H1 (cell line): ENCODE results near the gene INIP. TPM values are rescaled to one million over a fixed set of nuclear protein-coding genes. Genes with fewer than 3 reads are reported as not detected.

Source experiments
- CTCF ChIA-PET: fragments of 300-600 bp; sonication (Branson Sonifier 250); formaldehyde crosslinking; loops from one replicate; lab custom pipeline; 2021; ENCODE audit not compliant: partially characterized antibody; lab: Charles Lee
- POLR2A ChIA-PET: fragments of 300-600 bp; sonication (Branson Sonifier 250); formaldehyde crosslinking; loops from one replicate; lab custom pipeline; 2021; ENCODE audit warnings: inconsistent platforms; ENCODE audit not compliant: partially characterized antibody; lab: Charles Lee
- DNase-seq, 2 experiments: peaks; one replicate each; pipeline versions ENCODE4 v3.0.0 to v3.0.0-alpha.2; 2010 to 2022; ENCODE audit warnings: low spot score in 2 of 2, low read depth in 1 of 2, mixed read lengths in 1 of 2
- FAIRE-seq: peaks from 2 replicates; lab custom pipeline; 2011; peaks lifted over from hg19 to GRCh38; lab: Jason Lieb, UNC
- H2AFZ ChIP-seq: 2 replicates; pipeline ENCODE4 v1.8.1; 2012; ENCODE audit warnings: low read length, inconsistent platforms
- H2AK5ac ChIP-seq: 2 replicates; pipeline ENCODE4 v1.6.1; 2013; ENCODE audit warnings: low read depth, low read length
- H2BK120ac ChIP-seq: replicated peaks from 2 replicates; pipeline ENCODE3; 2013; ENCODE audit warnings: low read depth, low read length, inconsistent platforms
- H2BK12ac ChIP-seq: 2 replicates; pipeline ENCODE4 v1.6.1; 2013; ENCODE audit warnings: low read depth, low read length
- H2BK15ac ChIP-seq: 2 replicates; pipeline ENCODE4 v1.6.1; 2013; ENCODE audit warnings: low read length
- H2BK20ac ChIP-seq: 2 replicates; pipeline ENCODE4 v1.6.1; 2013; ENCODE audit warnings: low read length
- H2BK5ac ChIP-seq: 2 replicates; pipeline ENCODE4 v1.6.1; 2013; ENCODE audit warnings: low read depth, low read length
- H3K14ac ChIP-seq: 2 replicates; pipeline ENCODE4 v1.6.1; 2013; ENCODE audit warnings: inconsistent platforms; ENCODE audit not compliant: insufficient read length
- H3K18ac ChIP-seq: 2 replicates; pipeline ENCODE4 v1.6.1; 2013; ENCODE audit warnings: low read length; ENCODE audit errors: extremely low read depth
- H3K23ac ChIP-seq: 2 replicates; pipeline ENCODE4 v1.6.1; 2013; ENCODE audit warnings: inconsistent platforms; ENCODE audit not compliant: insufficient read length
- H3K23me2 ChIP-seq: 2 replicates; pipeline ENCODE4 v1.6.1; 2013; ENCODE audit warnings: low read depth, low read length
- H3K27ac ChIP-seq: 2 replicates; pipeline ENCODE4 v1.6.1; 2011; ENCODE audit warnings: low read depth, low read length, inconsistent platforms
- H3K27me3 ChIP-seq, 4 experiments: replicated peaks in 1 of 4; 1 replicate in 1 of 4; 2 replicates in 3 of 4; pipeline versions ENCODE4 v1.6.1 to v1.8.1; 2011 to 2013; ENCODE audit warnings: low read length in 3 of 4, mild to moderate bottlenecking in 3 of 4, inconsistent platforms in 2 of 4, mixed read lengths in 2 of 4, moderate library complexity in 1 of 4; ENCODE audit not compliant: control insufficient read depth in 3 of 4, insufficient read depth in 3 of 4; ENCODE audit errors: extremely low read depth in 1 of 4
- H3K36me3 ChIP-seq, 4 experiments: 2 replicates each; pipeline versions ENCODE4 v1.6.1 to v1.8.1; 2011 to 2013; ENCODE audit warnings: mild to moderate bottlenecking in 4 of 4, low read length in 3 of 4, moderate library complexity in 2 of 4, control low read depth in 1 of 4, inconsistent platforms in 1 of 4; ENCODE audit not compliant: insufficient read depth in 4 of 4, control insufficient read depth in 2 of 4
- H3K4ac ChIP-seq: replicated peaks from 2 replicates; pipeline ENCODE3; 2013; ENCODE audit warnings: low read length, low read depth, mixed read lengths, inconsistent platforms; ENCODE audit not compliant: insufficient read length
- H3K4me1 ChIP-seq, 4 experiments: replicated peaks in 1 of 4; 1 replicate in 1 of 4; 2 replicates in 3 of 4; pipeline versions ENCODE4 v1.6.1 to v1.8.1; 2011 to 2013; ENCODE audit warnings: low read length in 3 of 4, inconsistent platforms in 2 of 4, mixed read lengths in 1 of 4; ENCODE audit not compliant: insufficient read depth in 4 of 4, control insufficient read depth in 3 of 4
- H3K4me2 ChIP-seq, 2 experiments: 2 replicates each; pipeline versions ENCODE4 v1.6.1 to v1.8.1; 2011 to 2013; ENCODE audit warnings: low read depth in 2 of 2, low read length in 2 of 2, control low read depth in 1 of 2, inconsistent platforms in 1 of 2, mild to moderate bottlenecking in 1 of 2; ENCODE audit not compliant: insufficient read depth in 1 of 2
- H3K4me3 ChIP-seq, 4 experiments: fragments of 200-600, 300-600 bp in 1 of 4; sonication (generic), shearing (Covaris generic), sonication (Bioruptor Twin) in 1 of 4; 2 replicates each; pipeline versions ENCODE4 v1.5.1 to v1.8.1; 2011 to 2016; ENCODE audit warnings: low read length in 4 of 4, low read depth in 3 of 4, control low read depth in 2 of 4, inconsistent platforms in 2 of 4, mild to moderate bottlenecking in 2 of 4, mixed read lengths in 1 of 4, moderate library complexity in 1 of 4; ENCODE audit not compliant: insufficient read depth in 2 of 4; ENCODE audit errors: extremely low read depth in 1 of 4
- H3K56ac ChIP-seq: replicated peaks from 2 replicates; pipeline ENCODE3; 2013; ENCODE audit warnings: low read depth, mild to moderate bottlenecking, mixed read lengths, low read length, inconsistent platforms; ENCODE audit not compliant: insufficient read length
- H3K79me1 ChIP-seq: 2 replicates; pipeline ENCODE4 v1.6.1; 2013; ENCODE audit warnings: low read depth, low read length, control low read depth
- H3K79me2 ChIP-seq, 2 experiments: 2 replicates each; pipeline versions ENCODE4 v1.6.1 to v1.8.1; 2012 to 2013; ENCODE audit warnings: low read length in 2 of 2, mild to moderate bottlenecking in 2 of 2, inconsistent platforms in 1 of 2; ENCODE audit not compliant: insufficient read depth in 2 of 2, control insufficient read depth in 1 of 2
- H3K9ac ChIP-seq, 4 experiments: replicated peaks in 1 of 4; 1 replicate in 1 of 4; 2 replicates in 3 of 4; pipeline versions ENCODE4 v1.6.1 to v1.8.1; 2011 to 2013; ENCODE audit warnings: low read depth in 3 of 4, low read length in 3 of 4, control low read depth in 2 of 4, mild to moderate bottlenecking in 2 of 4, moderate library complexity in 2 of 4, inconsistent platforms in 1 of 4; ENCODE audit errors: extremely low read depth in 1 of 4
- H3K9me3 ChIP-seq, 2 experiments: 2 replicates each; pipeline versions ENCODE4 v1.6.1 to v1.8.1; 2012 to 2013; ENCODE audit warnings: mild to moderate bottlenecking in 2 of 2, moderate library complexity in 2 of 2, control low read depth in 1 of 2, inconsistent platforms in 1 of 2, low read depth in 1 of 2, low read length in 1 of 2, mixed read lengths in 1 of 2; ENCODE audit not compliant: insufficient read depth in 2 of 2
- H4K20me1 ChIP-seq, 2 experiments: replicated peaks in 1 of 2; 2 replicates each; pipeline versions ENCODE3 to v1.8.1; 2011 to 2013; ENCODE audit warnings: inconsistent platforms in 2 of 2, low read length in 2 of 2, mild to moderate bottlenecking in 1 of 2; ENCODE audit not compliant: insufficient read depth in 2 of 2, control insufficient read depth in 1 of 2
- H4K5ac ChIP-seq: 2 replicates; pipeline ENCODE4 v1.6.1; 2013; ENCODE audit warnings: low read length, low read depth, mixed read lengths, inconsistent platforms; ENCODE audit not compliant: insufficient read length
- H4K8ac ChIP-seq: 2 replicates; pipeline ENCODE4 v1.8.0; 2013; ENCODE audit warnings: mild to moderate bottlenecking, moderate library complexity, low read length, inconsistent platforms; ENCODE audit not compliant: insufficient read depth; ENCODE audit errors: extremely low read depth
- H4K91ac ChIP-seq: replicated peaks from 2 replicates; pipeline ENCODE3; 2013; ENCODE audit warnings: low read length, mixed read lengths, inconsistent platforms; ENCODE audit not compliant: insufficient read length
- BACH1 ChIP-seq: IDR thresholded peaks from 2 replicates; pipeline ENCODE4 v1.6.1; 2012; ENCODE audit warnings: low read length, improper control_type of control experiment
- CBX8 ChIP-seq: fragments of 300-800, 300-1000 bp; sonication (generic); IDR thresholded peaks from 2 replicates; pipeline ENCODE4 v1.7.1; 2016; ENCODE audit warnings: low read depth, low read length, borderline replicate concordance
- CEBPB ChIP-seq: IDR thresholded peaks from 2 replicates; pipeline ENCODE4 v1.6.1; 2012; ENCODE audit warnings: low read depth, low read length
- GTF2F1 ChIP-seq: IDR thresholded peaks from 2 replicates; pipeline ENCODE4 v1.6.1; 2012; ENCODE audit warnings: low read depth, low read length, improper control_type of control experiment, borderline replicate concordance
- HDAC6 ChIP-seq: IDR thresholded peaks from one replicate; pipeline ENCODE4 v1.7.1; 2012; ENCODE audit warnings: low read depth, mild to moderate bottlenecking, inconsistent platforms, low read length, moderate library complexity
- KDM1A ChIP-seq: fragments of 200-600, 300-600 bp; sonication (generic); IDR thresholded peaks from 2 replicates; pipeline ENCODE4 v1.7.1; 2016; ENCODE audit warnings: mild to moderate bottlenecking, low read length, borderline replicate concordance
- KDM5A ChIP-seq: fragments of 200-600 bp; IDR thresholded peaks from 2 replicates; pipeline ENCODE4 v1.7.1; 2012; ENCODE audit warnings: mild to moderate bottlenecking, low read length, inconsistent platforms, mixed read lengths
- MAFK ChIP-seq: IDR thresholded peaks from 2 replicates; pipeline ENCODE4 v1.6.1; 2012; ENCODE audit warnings: low read depth, mild to moderate bottlenecking, improper control_type of control experiment, low read length
- SIRT6 ChIP-seq: IDR thresholded peaks from one replicate; pipeline ENCODE4 v1.7.1; 2012; ENCODE audit warnings: low read length, inconsistent platforms
- SP4 ChIP-seq: IDR thresholded peaks from 2 replicates; pipeline ENCODE4 v1.6.1; 2012; ENCODE audit warnings: low read length, inconsistent platforms
- TAF7 ChIP-seq: optimal IDR thresholded peaks from 2 replicates; pipeline ENCODE3; 2011; ENCODE audit warnings: low read depth, mild to moderate bottlenecking, inconsistent platforms, low read length, moderate library complexity, borderline replicate concordance
- WGBS, 2 experiments: shearing (Covaris generic) in 1 of 2; methylation state at CpG; one replicate each; pipeline versions ENCODE4 v1.1.6 to v1.1.7; 2013 to 2015; ENCODE audit warnings: low lambda C conversion rate in 2 of 2, mixed read lengths in 2 of 2, inconsistent platforms in 1 of 2, low coverage in 1 of 2, missing lambda C conversion rate in 1 of 2; ENCODE audit not compliant: insufficient replicate concordance in 2 of 2, insufficient coverage in 1 of 2, insufficient read length in 1 of 2; ENCODE audit errors: extremely low coverage in 1 of 2, missing lambda C conversion rate in 1 of 2; 5-methylcytosine and 5-hydroxymethylcytosine counted together
- polyA plus RNA-seq, 7 experiments: library from polyadenylated mRNA; depleted of rRNA in 3 of 7; stranded (reverse) in 5 of 7; unstranded in 2 of 7; fragments of >200 nt in 5 of 7; fragments of 200-250 nt in 2 of 7; gene quantifications; 1 replicate in 5 of 7; 2 replicates in 1 of 7; 4 replicates in 1 of 7; pipeline versions ENCODE4 v1.2.1 to v1.2.3, GENCODE V29; 2011 to 2013; ENCODE audit warnings: missing spikeins in 2 of 7, mixed read lengths in 2 of 7
- total RNA-seq: library from RNA; stranded (reverse); fragmentation: NEBNext Ultra II Directional; extraction: Animal tissue kit (Norgen Biotek cat#: 25700); gene quantifications from 2 replicates; pipeline ENCODE4 v1.2.1, GENCODE V29; 2021

Gene INIP
- total and polyA plus RNA-seq, 2 of the 8 experiments (the other 6 are each of a cell fraction or from before 2014, with no cell fraction given) = 10.7 to 18.3 TPM

DNA sequence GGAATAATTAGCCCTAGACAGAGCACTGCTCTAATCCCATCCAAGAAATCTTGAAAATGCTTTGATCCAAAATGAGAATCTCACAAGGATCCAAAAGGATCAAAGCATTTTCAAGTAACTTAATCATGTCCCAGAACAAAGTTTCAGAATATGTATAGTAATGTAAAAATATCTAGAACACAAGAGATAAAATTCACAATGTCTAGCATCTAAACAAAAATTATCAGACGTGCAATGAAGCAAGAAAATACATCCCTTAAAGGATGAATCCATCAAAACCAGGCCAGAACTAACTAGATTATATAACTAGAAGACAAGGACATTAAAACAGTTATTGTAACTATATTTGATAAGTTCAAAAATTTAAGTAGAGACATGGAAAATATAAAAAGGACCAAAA, 69.3 kb downstream of the INIP start:
- H3K27ac ChIP-seq = no peak overlapping the region
- CTCF ChIA-PET = no interaction called here
- peaks cover 0 to 6% (median 0%) of the 10 kb centered on the region in 4 experiments; a peak in 3 of 7 replicates for H3K4me1 ChIP-seq
- no peak overlapping the region for H4K91ac ChIP-seq
- H3K79me1 ChIP-seq = no peaks in the 10 kb centered on the region
- no peak overlapping the region for H3K18ac ChIP-seq
- H2AFZ ChIP-seq = no peak overlapping the region
- H3K23ac ChIP-seq = no peak overlapping the region
- no peak overlapping the region for H3K56ac ChIP-seq
- no peak for DNase-seq
- H3K23me2 ChIP-seq = no peaks in the 10 kb centered on the region
- H3K79me2 ChIP-seq = 0 out of 4 replicates have a peak, but pooled peaks cover 0 to 4% of the 10 kb centered on the region in 2 experiments
- no peak overlapping the region for H4K5ac ChIP-seq
- H3K9ac ChIP-seq = no peak overlapping the region
- H2BK120ac ChIP-seq = no peak overlapping the region
- peaks cover 5 to 6% of the 10 kb centered on the region in 2 experiments; a peak in 2 of 4 replicates for H3K9me3 ChIP-seq
- H3K4me2 ChIP-seq = no peak overlapping the region
- H2AK5ac ChIP-seq = no peak overlapping the region
- H3K4me3 ChIP-seq = no peak overlapping the region
- no peak overlapping the region for H2BK12ac ChIP-seq
- H4K8ac ChIP-seq = no peak overlapping the region
- H3K27me3 ChIP-seq = no peaks in the 10 kb centered on the region
- 89% methylated on average over 1 of the region's 1 CpG; no CpG with 5 or more reads in 1 of the 2 experiments for WGBS, 2 experiments
- H2BK15ac ChIP-seq = no peak overlapping the region
- H2BK5ac ChIP-seq = no peak overlapping the region
- no peak for FAIRE-seq
- no peak for TF ChIP-seq GTF2F1
- no peak for TF ChIP-seq KDM5A
- no peak for TF ChIP-seq KDM1A
- TF ChIP-seq CEBPB = no peak
- TF ChIP-seq SIRT6 = no peak
- TF ChIP-seq SP4 = no peak
- TF ChIP-seq CBX8 = no peak
- no peak for TF ChIP-seq MAFK
- no peak for TF ChIP-seq TAF7
- no peak for TF ChIP-seq BACH1
- TF ChIP-seq HDAC6 = no peak
- H3K4ac ChIP-seq = no peak overlapping the region
- no peaks in the 10 kb centered on the region for H4K20me1 ChIP-seq
- peaks cover 0 to 11% (median 1%) of the 10 kb centered on the region in 4 experiments; a peak in 3 of 8 replicates for H3K36me3 ChIP-seq
- POLR2A ChIA-PET = interaction anchor here (0.6 kb wide), 1 partner anchor 310 kb away, joined by 3 read pairs; no protein-coding TSS in a partner anchor
- H2BK20ac ChIP-seq = no peak overlapping the region
- no peak overlapping the region for H3K14ac ChIP-seq
